Esophagus muscularis mucosa (tissue), 4 donors: Measurements from ENCODE around the gene SASH1. TPM values are rescaled to one million over a fixed set of nuclear protein-coding genes. Genes with fewer than 3 reads are reported as not detected.

Source experiments
- DNase-seq: peaks from one replicate; pipeline ENCODE4 v3.0.0-alpha.2; 2017; ENCODE audit errors: extremely low spot score
- H3K27ac ChIP-seq, 4 donors: fragments of 200-600 bp; sonication (generic); replicated peaks in 1 of 4; 1 replicate in 3 of 4; 2 replicates in 1 of 4; pipeline ENCODE4 v1.5.1; 2016 to 2019; ENCODE audit warnings: mild to moderate bottlenecking in 1 of 4
- H3K27me3 ChIP-seq, 4 donors: fragments of 200-600 bp; sonication (generic); one replicate each; pipeline versions ENCODE4 v1.5.1 to v1.6.0; 2016 to 2019
- H3K36me3 ChIP-seq, 4 donors: fragments of 200-600 bp; sonication (generic); one replicate each; pipeline ENCODE4 v1.5.1; 2016 to 2019
- H3K4me1 ChIP-seq, 4 donors: fragments of 200-600 bp; sonication (generic); one replicate each; pipeline ENCODE4 v1.5.1; 2016 to 2019
- H3K4me3 ChIP-seq, 4 donors: fragments of 200-600 bp; sonication (generic); 1 replicate in 2 of 4; 2 replicates in 2 of 4; pipeline ENCODE4 v1.5.1; 2016 to 2019; ENCODE audit warnings: mild to moderate bottlenecking in 4 of 4, moderate library complexity in 1 of 4
- H3K9me3 ChIP-seq, 4 donors: fragments of 200-600 bp; sonication (generic); 1 replicate in 3 of 4; 2 replicates in 1 of 4; pipeline ENCODE4 v1.5.1; 2016 to 2019
- EP300 ChIP-seq: sonication (generic); formaldehyde crosslinking; IDR thresholded peaks from one replicate; pipeline ENCODE4 v1.6.1; 2017; ENCODE audit warnings: antibody characterized with exemption
- POLR2A ChIP-seq: fragments of 450-650 bp; IDR thresholded peaks from one replicate; pipeline ENCODE4 v1.6.1; 2017; ENCODE audit warnings: antibody characterized with exemption, moderate library complexity, mild to moderate bottlenecking, low read depth
- POLR2AphosphoS5 ChIP-seq, 2 donors: sonication (generic); formaldehyde crosslinking; IDR thresholded peaks; one replicate each; pipeline ENCODE4 v1.6.1; 2017; ENCODE audit warnings: antibody characterized with exemption in 2 of 2
- WGBS: methylation state at CpG from one replicate; pipeline ENCODE4 v1.1.5; 2018; 5-methylcytosine and 5-hydroxymethylcytosine counted together
- intact Hi-C: fragments of 100-400 bp; cut with DNase I; formaldehyde crosslinking; loops from one replicate; pipeline ENCODE4 v1.15.1; 2023
- total RNA-seq, 4 donors: library from RNA; depleted of rRNA; stranded (reverse); fragments of >200 nt; gene quantifications; one replicate each; pipeline versions ENCODE4 v1.1.0 to v1.2.1, GENCODE V29; 2016
- TF ChIP-seq, protein P1 (sequence below), 3 experiments: fragments of 200-600 bp in 2 of 3; fragments of 450-650 bp in 1 of 3; sonication (generic) in 2 of 3; IDR thresholded peaks; one replicate each; pipeline ENCODE4 v1.5.1; 2017 to 2019; ENCODE audit warnings: antibody characterized with exemption in 3 of 3, mild to moderate bottlenecking in 2 of 3, moderate library complexity in 1 of 3

Gene SASH1
- total RNA-seq, result 10 to 100 TPM; 56.5 to 86.6 (median 70.3) TPM

DNA sequence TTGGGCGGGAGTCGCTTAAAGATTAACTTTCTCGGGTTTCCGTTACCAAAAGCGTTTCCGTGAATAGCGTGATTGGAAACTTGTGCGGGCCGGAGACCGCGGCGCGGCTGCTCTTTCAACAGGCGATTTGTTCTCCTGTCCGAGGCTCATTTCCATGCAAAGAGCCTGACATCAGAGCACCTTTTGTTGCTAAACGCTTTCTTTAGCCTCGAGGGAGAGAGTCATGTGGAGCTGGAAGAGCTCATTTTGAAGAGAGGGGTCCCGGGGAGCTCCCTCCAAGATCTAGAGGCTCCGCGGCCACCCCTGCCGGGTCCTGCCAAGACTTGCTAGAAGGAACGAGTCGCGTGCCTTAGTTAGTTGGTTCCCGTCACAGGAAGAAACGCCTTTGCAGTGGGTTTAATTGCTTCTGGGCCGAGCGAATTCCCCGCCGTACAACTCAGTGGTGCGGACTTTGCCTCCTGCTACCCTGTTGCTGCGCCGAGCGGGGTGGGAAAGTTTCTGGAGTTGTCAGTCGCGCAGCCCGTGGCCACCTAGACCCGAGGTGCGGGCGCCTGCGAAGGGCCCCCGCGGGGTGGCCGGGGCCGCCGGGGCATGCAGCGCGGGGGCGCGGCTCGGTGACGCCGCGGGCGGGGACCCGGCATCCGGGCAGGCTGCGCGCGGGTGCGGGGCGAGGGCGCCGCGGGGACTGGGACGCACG is at the start of gene SASH1:
TSS of gene SASH1 (plus strand) at position 489 of the 697 bp plus-strand sequence. CDS start 230 bp downstream, outside the sequence.
- Histone ChIP-seq H3K4me1 (peaks cover 25 to 41% (median 38%) of the 10 kb centered on the region in 4 donors), H3K27ac (peak within 1 kb of the TSS; percentile 76 to 88 (median 87)), H3K4me3 (peak within 1 kb of the TSS; percentile 71 to 78 (median 77)), H3K27me3 (no peaks in the 10 kb centered on the region), H3K36me3 (no peaks in the 10 kb centered on the region), H3K9me3 (no peaks in the 10 kb centered on the region)
- intact Hi-C loops, result loop anchor here (5.0 kb wide), 1 partner anchor 120 kb away; no protein-coding TSS in a partner anchor
- DNase-seq, result peak; percentile 92
- TF ChIP-seq POLR2A, result no peak
- TF ChIP-seq POLR2AphosphoS5 (IDR thresholded peaks at IDR 0.05), result peak; percentile 69 to 82
- 0% methylated on average over 18 of the region's 67 CpGs for WGBS

DNA sequence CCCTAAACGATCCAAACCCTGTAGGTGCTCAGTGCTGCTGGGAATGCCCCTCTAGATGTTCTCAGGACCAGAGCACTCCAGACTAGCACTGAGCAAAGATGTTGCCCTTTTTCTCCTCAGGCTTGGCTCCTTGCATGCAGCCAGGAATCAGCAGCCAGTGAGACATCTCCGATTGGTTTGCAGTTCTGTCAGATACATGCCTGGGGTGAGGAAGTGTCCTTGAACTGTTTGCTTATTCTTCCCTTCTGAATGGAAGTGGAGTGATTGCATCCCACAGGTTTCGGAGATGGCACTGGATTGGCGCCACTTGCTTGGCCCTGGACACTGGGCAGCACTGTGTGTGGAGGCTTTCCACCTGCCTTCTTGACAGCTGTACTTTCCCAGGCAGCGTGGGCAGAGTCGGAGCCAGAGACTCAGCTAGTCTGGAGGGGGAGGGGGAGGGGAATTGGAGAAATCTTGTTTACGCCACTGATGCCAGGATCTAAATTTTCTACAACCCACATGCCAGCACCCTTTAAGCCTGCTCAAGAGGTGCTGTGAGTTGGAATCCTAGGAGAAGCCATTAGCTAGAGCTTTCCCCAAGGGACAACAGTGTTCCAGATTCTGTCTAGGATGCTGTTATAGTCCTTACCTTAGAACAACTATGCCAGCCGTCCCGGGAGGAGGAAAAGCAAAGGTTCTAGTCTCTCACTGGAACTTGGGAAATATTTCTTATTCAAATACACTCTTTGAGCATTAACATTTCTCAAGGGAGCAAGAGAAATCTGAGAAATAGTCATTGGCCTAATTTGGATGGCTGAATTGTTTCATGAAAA is 49.2 kb upstream of the SASH1 start:
- H3K36me3 ChIP-seq, result no peaks in the 10 kb centered on the region
- H3K27ac ChIP-seq, result no peak overlapping the region
- H3K4me1 ChIP-seq, result peaks cover 11 to 15% (median 15%) of the 10 kb centered on the region in 4 donors
- H3K4me3 ChIP-seq, result no peak overlapping the region
- DNase-seq, result no peak
- no peaks in the 10 kb centered on the region for H3K27me3 ChIP-seq
- H3K9me3 ChIP-seq, result no peaks in the 10 kb centered on the region
- intact Hi-C loops, result no loop called here
- 55% methylated on average over 9 of the region's 9 CpGs for whole genome bisulfite sequencing
- TF ChIP-seq POLR2AphosphoS5 (IDR thresholded peaks at IDR 0.05) (no peak), EP300 (no peak), POLR2A (no peak)
- TF ChIP-seq, protein P1, sequence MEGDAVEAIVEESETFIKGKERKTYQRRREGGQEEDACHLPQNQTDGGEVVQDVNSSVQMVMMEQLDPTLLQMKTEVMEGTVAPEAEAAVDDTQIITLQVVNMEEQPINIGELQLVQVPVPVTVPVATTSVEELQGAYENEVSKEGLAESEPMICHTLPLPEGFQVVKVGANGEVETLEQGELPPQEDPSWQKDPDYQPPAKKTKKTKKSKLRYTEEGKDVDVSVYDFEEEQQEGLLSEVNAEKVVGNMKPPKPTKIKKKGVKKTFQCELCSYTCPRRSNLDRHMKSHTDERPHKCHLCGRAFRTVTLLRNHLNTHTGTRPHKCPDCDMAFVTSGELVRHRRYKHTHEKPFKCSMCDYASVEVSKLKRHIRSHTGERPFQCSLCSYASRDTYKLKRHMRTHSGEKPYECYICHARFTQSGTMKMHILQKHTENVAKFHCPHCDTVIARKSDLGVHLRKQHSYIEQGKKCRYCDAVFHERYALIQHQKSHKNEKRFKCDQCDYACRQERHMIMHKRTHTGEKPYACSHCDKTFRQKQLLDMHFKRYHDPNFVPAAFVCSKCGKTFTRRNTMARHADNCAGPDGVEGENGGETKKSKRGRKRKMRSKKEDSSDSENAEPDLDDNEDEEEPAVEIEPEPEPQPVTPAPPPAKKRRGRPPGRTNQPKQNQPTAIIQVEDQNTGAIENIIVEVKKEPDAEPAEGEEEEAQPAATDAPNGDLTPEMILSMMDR (IDR thresholded peaks at IDR 0.05), result no peak

DNA sequence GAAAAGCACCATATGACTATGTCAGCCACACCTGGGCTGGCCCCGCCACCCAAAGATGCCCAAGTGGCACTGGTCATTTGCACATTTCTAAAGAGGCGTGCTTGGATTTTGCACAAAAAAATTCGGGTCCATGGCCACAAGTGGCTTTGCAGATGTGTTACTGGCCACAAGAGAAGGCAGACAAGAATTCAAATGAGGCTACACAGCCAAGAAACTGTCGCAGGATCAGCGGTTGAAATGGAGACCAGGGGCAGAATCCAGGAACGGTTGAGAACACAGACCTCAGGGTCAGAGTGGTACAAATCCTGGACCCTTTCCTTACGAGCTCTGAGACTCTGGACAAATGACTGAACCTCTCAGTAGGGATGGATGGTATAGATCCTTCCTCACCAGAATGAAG is 48.6 kb upstream of the SASH1 start:
- Histone ChIP-seq H3K4me3 (no peak overlapping the region), H3K9me3 (no peaks in the 10 kb centered on the region), H3K27me3 (no peaks in the 10 kb centered on the region), H3K36me3 (no peaks in the 10 kb centered on the region), H3K4me1 (peaks cover 11 to 15% (median 15%) of the 10 kb centered on the region in 4 donors), H3K27ac (no peak overlapping the region)
- intact Hi-C loops, result no loop called here
- no peak for DNase-seq
- 89% methylated on average over 7 of the region's 7 CpGs for WGBS
- no peak for TF ChIP-seq POLR2A
- TF ChIP-seq, protein P1 (IDR thresholded peaks at IDR 0.05), result no peak
- TF ChIP-seq EP300, result no peak

DNA sequence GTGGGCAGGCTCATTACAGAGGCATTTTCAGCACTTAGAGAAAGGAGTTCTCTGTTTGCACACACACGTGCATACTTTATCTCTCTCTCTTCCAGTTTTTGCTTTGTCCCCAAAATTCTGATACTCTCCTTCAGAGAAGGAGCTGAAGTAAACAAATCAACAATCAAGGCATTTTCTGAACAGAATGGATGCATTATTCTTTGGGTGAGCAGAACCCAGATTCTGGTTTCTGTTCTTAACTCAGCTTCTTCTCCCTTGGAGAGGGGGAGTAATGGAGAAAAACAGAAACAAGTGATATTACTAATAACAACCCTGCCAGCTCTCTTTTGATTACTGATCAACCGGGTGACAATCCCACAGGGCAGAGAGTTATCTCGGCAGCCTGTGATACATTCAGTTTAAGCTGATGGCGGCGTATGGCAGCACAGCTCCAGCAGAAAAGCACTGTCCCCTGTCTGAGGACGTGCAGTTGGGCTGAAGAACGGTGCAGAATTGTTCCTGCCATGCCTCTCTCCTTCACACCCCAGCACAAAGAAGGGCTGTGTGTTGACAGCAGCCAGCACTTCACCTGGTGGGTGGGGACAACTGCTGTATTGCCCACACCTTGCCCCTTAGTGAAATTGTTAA is 47.3 kb upstream of the SASH1 start:
- H3K9me3 ChIP-seq, result no peaks in the 10 kb centered on the region
- peak overlapping the region in 1 of 4 donors; percentile 7 for H3K4me3 ChIP-seq
- TF ChIP-seq POLR2A (no peak), POLR2AphosphoS5 (IDR thresholded peaks at IDR 0.05) (no peak), EP300 (no peak)
- TF ChIP-seq, protein P1 (IDR thresholded peaks at IDR 0.05), result no peak
- H3K27ac ChIP-seq, result no peak overlapping the region
- 75% methylated on average over 7 of the region's 7 CpGs for WGBS
- no peaks in the 10 kb centered on the region for H3K27me3 ChIP-seq
- peaks cover 11 to 15% (median 15%) of the 10 kb centered on the region in 4 donors for H3K4me1 ChIP-seq
- intact Hi-C loops, result no loop called here
- no peak for DNase-seq
- no peaks in the 10 kb centered on the region for H3K36me3 ChIP-seq

GRCh38 chr6:148296771-148297170 is 45.9 kb upstream of the SASH1 start:
- DNase-seq, result no peak
- Histone ChIP-seq H3K4me1 (peaks cover 11 to 15% (median 15%) of the 10 kb centered on the region in 4 donors), H3K36me3 (no peaks in the 10 kb centered on the region), H3K9me3 (no peaks in the 10 kb centered on the region), H3K27me3 (no peaks in the 10 kb centered on the region), H3K27ac (no peak overlapping the region), H3K4me3 (no peak overlapping the region)
- WGBS, result 60% methylated on average over 1 of the region's 1 CpG
- intact Hi-C loops, result no loop called here
- TF ChIP-seq EP300 (no peak), POLR2A (no peak)
